Stimulated activated CD8-positive, alpha-beta memory T cell treated with anti-CD3 and anti-CD28 coated beads, Interleukin-2, amount 100 ng/mL, for 48 hours (primary cell): Measurements from ENCODE around the gene MRPL40.

ENCODE experiments used
- DNase-seq, 2 donors: peaks; one replicate each; pipeline ENCODE4 v3.0.0-alpha.2; 2020; ENCODE audit warnings: low read depth in 2 of 2

The MRPL40 gene

GRCh38 chr22:19461506-19461905 is 29.2 kb downstream of the MRPL40 start:
- no peak for DNase-seq

- DNase-seq, result no peak
Measured at GRCh38 chr22:19463008-19463407, 30.7 kb downstream of the MRPL40 start.

GRCh38 chr22:19463491-19464469 is 31.4 kb downstream of the MRPL40 start:
- DNase-seq, result no peak

GRCh38 chr22:19464546-19464945 is 32.2 kb downstream of the MRPL40 start:
- no peak for DNase-seq

- no peak for DNase-seq
Measured at GRCh38 chr22:19464975-19465374, 32.6 kb downstream of the MRPL40 start.

- no peak for DNase-seq
Measured at GRCh38 chr22:19466126-19466716, 33.9 kb downstream of the MRPL40 start.

- no peak for DNase-seq
Measured at GRCh38 chr22:19466848-19467752, 34.8 kb downstream of the MRPL40 start.

GRCh38 chr22:19467912-19468311 is 35.6 kb downstream of the MRPL40 start:
- no peak for DNase-seq

- DNase-seq, result no peak
Measured at GRCh38 chr22:19469421-19469820, 37.1 kb downstream of the MRPL40 start.

- no peak for DNase-seq
Measured at GRCh38 chr22:19470010-19470409, 37.7 kb downstream of the MRPL40 start.

GRCh38 chr22:19471572-19471971 is 39.2 kb downstream of the MRPL40 start:
- DNase-seq, result no peak

GRCh38 chr22:19472233-19472632 is 39.9 kb downstream of the MRPL40 start:
- DNase-seq, result no peak

GRCh38 chr22:19473578-19473977 is 41.2 kb downstream of the MRPL40 start:
- no peak for DNase-seq

GRCh38 chr22:19476023-19476422 is 43.7 kb downstream of the MRPL40 start:
- no peak for DNase-seq

GRCh38 chr22:19477321-19478044 is 45.1 kb downstream of the MRPL40 start:
- DNase-seq, result no peak

- no peak for DNase-seq
Measured at GRCh38 chr22:19478045-19478900, 45.9 kb downstream of the MRPL40 start.

- peak; percentile 65 to 72 for DNase-seq
Measured at GRCh38 chr22:19478901-19479354, 46.6 kb downstream of the MRPL40 start, which contains the start of gene UFD1. UFD1 (minus strand) TSS chr22:19479193; CDS start chr22:19479085, 108 bp downstream.

GRCh38 chr22:19479355-19480172 is 47.2 kb downstream of the MRPL40 start, which contains the start of gene CDC45:
CDC45 (plus strand) TSS chr22:19479920; CDS start chr22:19479969, 49 bp downstream.
- DNase-seq, result peak; percentile 85 to 90

GRCh38 chr22:19480173-19480568 is 47.8 kb downstream of the MRPL40 start:
- DNase-seq, result no peak
